ENCODE data around the gene ADAMTS19.

Gene ADAMTS19

DNA sequence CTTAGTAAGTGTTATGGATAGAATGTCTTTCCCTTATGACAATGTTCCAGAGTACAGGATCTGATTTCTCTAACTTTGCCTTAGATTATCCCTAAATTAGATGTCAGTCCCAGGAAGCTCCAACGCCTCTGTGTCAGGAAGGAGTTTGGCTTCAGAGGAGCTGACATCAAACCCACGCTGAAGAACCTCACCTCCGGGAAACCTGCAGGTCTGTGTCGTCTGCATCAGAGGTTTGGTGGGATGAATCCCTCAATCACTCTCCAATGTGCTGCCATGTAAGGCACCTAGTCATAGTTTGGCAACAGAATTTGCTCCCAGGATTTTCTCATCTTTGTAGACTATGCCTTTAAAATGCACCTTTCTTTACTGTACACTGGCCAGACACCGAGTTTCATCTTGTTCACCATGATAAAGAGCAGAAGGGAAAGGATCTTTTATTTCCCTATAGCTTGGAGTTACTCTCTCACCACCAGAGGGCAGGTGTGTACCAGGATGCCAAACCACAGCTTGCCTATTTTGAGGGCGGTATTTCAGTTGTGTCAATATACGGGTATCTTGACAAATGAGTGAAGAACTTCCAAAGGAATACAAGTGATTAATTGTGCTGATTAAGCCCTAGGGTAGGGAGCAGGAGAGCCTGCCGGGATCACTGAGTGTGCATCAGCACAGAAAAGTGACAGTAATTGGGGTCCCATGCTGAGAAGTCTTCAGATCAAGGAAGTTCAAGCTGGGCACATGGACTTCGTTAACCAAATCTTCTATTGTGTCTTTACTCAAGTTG lies 311.1 kb downstream of the ADAMTS19 start:
- TF ChIP-seq TAF1 (IDR thresholded peaks at IDR 0.05; ENCODE audit: low read depth) (no peak), RAD21 (IDR thresholded peaks at IDR 0.05; ENCODE audit: low read depth) (peak; percentile 88), FOXM1 (IDR thresholded peaks at IDR 0.05; ENCODE audit: borderline replicate concordance, low read depth) (no peak), CEBPB (IDR thresholded peaks at IDR 0.05) (no peak)
- TF ChIP-seq, protein P1, sequence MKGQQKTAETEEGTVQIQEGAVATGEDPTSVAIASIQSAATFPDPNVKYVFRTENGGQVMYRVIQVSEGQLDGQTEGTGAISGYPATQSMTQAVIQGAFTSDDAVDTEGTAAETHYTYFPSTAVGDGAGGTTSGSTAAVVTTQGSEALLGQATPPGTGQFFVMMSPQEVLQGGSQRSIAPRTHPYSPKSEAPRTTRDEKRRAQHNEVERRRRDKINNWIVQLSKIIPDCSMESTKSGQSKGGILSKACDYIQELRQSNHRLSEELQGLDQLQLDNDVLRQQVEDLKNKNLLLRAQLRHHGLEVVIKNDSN (IDR thresholded peaks at IDR 0.05), result no peak

DNA sequence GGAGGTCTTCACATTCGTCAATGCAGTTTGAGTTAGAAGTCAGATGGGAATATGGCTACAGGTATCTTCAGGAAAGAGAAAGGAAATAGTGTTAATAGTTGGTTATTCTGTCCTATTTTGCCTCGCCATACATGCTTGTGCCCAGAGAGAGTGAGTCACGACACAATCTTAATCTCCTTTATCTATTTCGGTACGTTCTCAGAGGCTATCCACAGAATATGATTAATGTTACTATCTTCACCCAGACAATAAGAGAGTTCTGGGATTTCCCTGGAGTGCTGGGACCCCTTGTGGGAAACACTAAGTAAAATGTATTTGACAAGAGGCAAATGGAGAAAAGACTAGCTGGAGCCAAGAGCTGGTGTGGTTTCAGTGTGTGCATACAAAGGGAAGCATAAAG lies 313.3 kb downstream of the ADAMTS19 start:
- TF ChIP-seq EGR1 (IDR thresholded peaks at IDR 0.05) (no peak), CREB1 (IDR thresholded peaks at IDR 0.05; ENCODE audit: low read depth) (no peak), RAD21 (IDR thresholded peaks at IDR 0.05; ENCODE audit: low read depth) (no peak), FOXM1 (IDR thresholded peaks at IDR 0.05; ENCODE audit: borderline replicate concordance, low read depth) (no peak), YY1 (IDR thresholded peaks at IDR 0.05; ENCODE audit: low read depth) (no peak), TCF12 (IDR thresholded peaks at IDR 0.05; ENCODE audit: low read depth) (no peak), NFIC (IDR thresholded peaks at IDR 0.05) (no peak), ZBTB7A (IDR thresholded peaks at IDR 0.05; ENCODE audit: low read depth) (no peak), TAF1 (IDR thresholded peaks at IDR 0.05; ENCODE audit: low read depth) (no peak), TEAD4 (IDR thresholded peaks at IDR 0.05) (no peak), EP300 (IDR thresholded peaks at IDR 0.05; ENCODE audit: borderline replicate concordance) (no peak), CEBPB (IDR thresholded peaks at IDR 0.05) (no peak)
- TF ChIP-seq, protein P2, sequence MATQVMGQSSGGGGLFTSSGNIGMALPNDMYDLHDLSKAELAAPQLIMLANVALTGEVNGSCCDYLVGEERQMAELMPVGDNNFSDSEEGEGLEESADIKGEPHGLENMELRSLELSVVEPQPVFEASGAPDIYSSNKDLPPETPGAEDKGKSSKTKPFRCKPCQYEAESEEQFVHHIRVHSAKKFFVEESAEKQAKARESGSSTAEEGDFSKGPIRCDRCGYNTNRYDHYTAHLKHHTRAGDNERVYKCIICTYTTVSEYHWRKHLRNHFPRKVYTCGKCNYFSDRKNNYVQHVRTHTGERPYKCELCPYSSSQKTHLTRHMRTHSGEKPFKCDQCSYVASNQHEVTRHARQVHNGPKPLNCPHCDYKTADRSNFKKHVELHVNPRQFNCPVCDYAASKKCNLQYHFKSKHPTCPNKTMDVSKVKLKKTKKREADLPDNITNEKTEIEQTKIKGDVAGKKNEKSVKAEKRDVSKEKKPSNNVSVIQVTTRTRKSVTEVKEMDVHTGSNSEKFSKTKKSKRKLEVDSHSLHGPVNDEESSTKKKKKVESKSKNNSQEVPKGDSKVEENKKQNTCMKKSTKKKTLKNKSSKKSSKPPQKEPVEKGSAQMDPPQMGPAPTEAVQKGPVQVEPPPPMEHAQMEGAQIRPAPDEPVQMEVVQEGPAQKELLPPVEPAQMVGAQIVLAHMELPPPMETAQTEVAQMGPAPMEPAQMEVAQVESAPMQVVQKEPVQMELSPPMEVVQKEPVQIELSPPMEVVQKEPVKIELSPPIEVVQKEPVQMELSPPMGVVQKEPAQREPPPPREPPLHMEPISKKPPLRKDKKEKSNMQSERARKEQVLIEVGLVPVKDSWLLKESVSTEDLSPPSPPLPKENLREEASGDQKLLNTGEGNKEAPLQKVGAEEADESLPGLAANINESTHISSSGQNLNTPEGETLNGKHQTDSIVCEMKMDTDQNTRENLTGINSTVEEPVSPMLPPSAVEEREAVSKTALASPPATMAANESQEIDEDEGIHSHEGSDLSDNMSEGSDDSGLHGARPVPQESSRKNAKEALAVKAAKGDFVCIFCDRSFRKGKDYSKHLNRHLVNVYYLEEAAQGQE (IDR thresholded peaks at IDR 0.05; ENCODE audit: low read depth), result no peak
- TF ChIP-seq, protein P1 (IDR thresholded peaks at IDR 0.05), result no peak
- TF ChIP-seq, protein P3, sequence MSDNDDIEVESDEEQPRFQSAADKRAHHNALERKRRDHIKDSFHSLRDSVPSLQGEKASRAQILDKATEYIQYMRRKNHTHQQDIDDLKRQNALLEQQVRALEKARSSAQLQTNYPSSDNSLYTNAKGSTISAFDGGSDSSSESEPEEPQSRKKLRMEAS (IDR thresholded peaks at IDR 0.05), result no peak

DNA sequence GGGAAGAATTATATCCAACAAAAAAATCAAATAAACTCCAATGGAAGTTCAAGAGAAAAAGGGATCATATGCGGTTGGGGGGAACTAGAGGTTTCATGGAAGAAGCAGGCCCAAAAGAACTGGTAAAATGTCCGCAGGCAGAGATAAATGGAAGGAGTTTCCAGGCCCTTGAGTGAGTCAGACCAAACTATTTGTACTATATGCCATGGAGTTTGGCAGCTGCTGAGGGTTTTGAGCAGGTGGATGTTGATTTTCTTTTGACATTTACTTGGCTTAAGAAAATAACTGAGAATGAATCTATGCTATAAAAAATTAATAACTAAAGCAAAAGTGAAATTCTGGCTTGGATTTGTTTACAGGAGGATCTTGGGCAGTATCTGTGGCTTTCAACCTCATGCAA lies 321.5 kb downstream of the ADAMTS19 start:
- TF ChIP-seq EP300 (IDR thresholded peaks at IDR 0.05; ENCODE audit: borderline replicate concordance) (no peak), ZBTB7A (IDR thresholded peaks at IDR 0.05; ENCODE audit: low read depth) (no peak), RAD21 (IDR thresholded peaks at IDR 0.05; ENCODE audit: low read depth) (no peak), CREB1 (IDR thresholded peaks at IDR 0.05; ENCODE audit: low read depth) (no peak), TEAD4 (IDR thresholded peaks at IDR 0.05) (no peak), CEBPB (IDR thresholded peaks at IDR 0.05) (no peak), FOXM1 (IDR thresholded peaks at IDR 0.05; ENCODE audit: borderline replicate concordance, low read depth) (no peak), EGR1 (IDR thresholded peaks at IDR 0.05) (no peak), NFIC (IDR thresholded peaks at IDR 0.05) (no peak), YY1 (IDR thresholded peaks at IDR 0.05; ENCODE audit: low read depth) (no peak), TCF12 (IDR thresholded peaks at IDR 0.05; ENCODE audit: low read depth) (no peak), TAF1 (IDR thresholded peaks at IDR 0.05; ENCODE audit: low read depth) (no peak)
- TF ChIP-seq, protein P2 (IDR thresholded peaks at IDR 0.05; ENCODE audit: low read depth), result no peak
- TF ChIP-seq, protein P3 (IDR thresholded peaks at IDR 0.05), result no peak
- TF ChIP-seq, protein P1 (IDR thresholded peaks at IDR 0.05), result no peak
